Karpas-422 (cell line): ENCODE measurements around the gene CRY1. TPM values are rescaled to one million over a fixed set of nuclear protein-coding genes. Genes with fewer than 3 reads are reported as not detected.
"Not testable (repeated sequence)": the region's sequence is repeated elsewhere in the genome, so short reads cannot be mapped to it uniquely, and the experiment has no call there.

Experiments
- DNase-seq: peaks from one replicate; pipeline ENCODE4 v3.0.0-alpha.2; 2015
- H2AFZ ChIP-seq: fragments of 200-600 bp; sonication (generic); 2 replicates; pipeline ENCODE4 v1.6.1; 2014; ENCODE audit warnings: antibody characterized with exemption, low read length, mixed read lengths
- H3K27ac ChIP-seq: fragments of 200-600 bp; sonication (generic); 2 replicates; pipeline ENCODE4 v1.5.1; 2014; ENCODE audit warnings: mild to moderate bottlenecking, low read length, moderate library complexity
- H3K27me3 ChIP-seq: fragments of 200-600 bp; sonication (generic); 2 replicates; pipeline ENCODE4 v1.6.1; 2014; ENCODE audit warnings: low read length, mixed read lengths
- H3K36me3 ChIP-seq: fragments of 200-600 bp; sonication (generic); 2 replicates; pipeline ENCODE4 v1.6.1; 2014; ENCODE audit warnings: low read length, mixed read lengths; ENCODE audit not compliant: insufficient read depth
- H3K4me1 ChIP-seq: fragments of 200-600 bp; sonication (generic); 2 replicates; pipeline ENCODE4 v1.6.1; 2014; ENCODE audit warnings: mild to moderate bottlenecking, low read length, mixed read lengths
- H3K4me2 ChIP-seq: fragments of 200-600 bp; sonication (generic); 2 replicates; pipeline ENCODE4 v1.6.1; 2014; ENCODE audit warnings: low read length, low read depth, mild to moderate bottlenecking; ENCODE audit not compliant: poor library complexity, severe bottlenecking
- H3K4me3 ChIP-seq: fragments of 200-600 bp; sonication (generic); 2 replicates; pipeline ENCODE4 v1.5.1; 2014; ENCODE audit warnings: mild to moderate bottlenecking, antibody characterized with exemption, low read length, mixed read lengths
- H3K79me2 ChIP-seq: fragments of 200-600 bp; sonication (generic); 2 replicates; pipeline ENCODE4 v1.6.1; 2014; ENCODE audit warnings: mild to moderate bottlenecking, low read length, mixed read lengths
- H3K9ac ChIP-seq: fragments of 200-600 bp; sonication (generic); 2 replicates; pipeline ENCODE4 v1.6.0; 2014; ENCODE audit warnings: low read length
- H3K9me2 ChIP-seq: fragments of 200-600 bp; sonication (generic), shearing (Covaris generic); replicated peaks from 2 replicates; pipeline ENCODE4 v1.6.0; 2014; ENCODE audit warnings: mild to moderate bottlenecking, low read length, moderate library complexity; ENCODE audit not compliant: insufficient read depth
- H3K9me3 ChIP-seq: fragments of 300-700, 200-600 bp; sonication (generic); 2 replicates; pipeline ENCODE4 v1.6.1; 2014; ENCODE audit warnings: low read length, mixed read lengths
- H4K20me1 ChIP-seq: fragments of 200-600 bp; sonication (generic); 2 replicates; pipeline ENCODE4 v1.6.1; 2014; ENCODE audit warnings: mild to moderate bottlenecking, antibody characterized with exemption, low read length, low read depth; ENCODE audit not compliant: insufficient read depth
- total RNA-seq: library from RNA; depleted of rRNA; stranded (reverse); fragments of >200 nt; shearing (Covaris generic); gene quantifications from 2 replicates; pipeline ENCODE4 v1.2.3, GENCODE V29; 2014; ENCODE audit warnings: low replicate concordance

Gene CRY1
- total RNA-seq, 1 experiment from 2014 or later, result not detected

DNA sequence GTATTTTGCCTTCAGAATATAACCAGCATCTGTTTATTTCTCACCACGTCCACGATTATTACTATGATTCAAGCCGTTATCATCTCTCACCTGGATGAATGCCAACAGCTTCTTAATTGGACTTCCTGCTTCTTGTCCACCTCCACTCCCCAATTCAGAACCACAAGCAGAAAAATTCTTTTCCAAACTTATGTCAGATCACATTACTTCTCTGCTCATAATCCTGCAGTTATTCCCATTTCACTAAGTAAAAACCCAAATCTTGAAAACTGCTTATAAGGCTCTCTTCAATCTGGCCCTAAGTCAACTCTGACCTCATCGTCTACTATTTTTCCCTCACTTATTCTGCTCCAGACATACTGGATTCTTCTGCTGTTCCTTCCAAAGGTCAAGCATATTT lies 2.0 kb downstream of the CRY1 start:
- H3K4me2 ChIP-seq, result no peak overlapping the region
- no peaks in the 10 kb centered on the region for H3K79me2 ChIP-seq
- H3K4me1 ChIP-seq, result no peaks in the 10 kb centered on the region
- no peak overlapping the region for H3K4me3 ChIP-seq
- no peak overlapping the region for H3K27ac ChIP-seq
- no peak for DNase-seq
- no peaks in the 10 kb centered on the region; the same call in 1 of the 2 replicates for H3K9me2 ChIP-seq
- no peak overlapping the region for H3K9ac ChIP-seq
- no peaks in the 10 kb centered on the region for H3K36me3 ChIP-seq
- no peaks in the 10 kb centered on the region for H4K20me1 ChIP-seq
- H2AFZ ChIP-seq, result no peak overlapping the region
- 0 out of 2 replicates have a peak, but pooled peaks cover 3% of the 10 kb centered on the region for H3K9me3 ChIP-seq
- H3K27me3 ChIP-seq, result no peaks in the 10 kb centered on the region; the same call in 1 of the 2 replicates

GRCh38 chr12:107090711-107091110 lies 2.6 kb downstream of the CRY1 start:
- Histone ChIP-seq H3K9me3 (0 out of 2 replicates have a peak, but pooled peaks cover 3% of the 10 kb centered on the region), H3K9me2 (no peaks in the 10 kb centered on the region; the same call in 1 of the 2 replicates), H3K4me1 (no peaks in the 10 kb centered on the region), H4K20me1 (no peaks in the 10 kb centered on the region), H3K4me2 (no peak overlapping the region), H3K9ac (no peak overlapping the region), H3K27me3 (no peaks in the 10 kb centered on the region; the same call in 1 of the 2 replicates), H2AFZ (no peak overlapping the region), H3K79me2 (no peaks in the 10 kb centered on the region), H3K27ac (no peak overlapping the region), H3K4me3 (no peak overlapping the region), H3K36me3 (no peaks in the 10 kb centered on the region)
- DNase-seq, result no peak

DNA sequence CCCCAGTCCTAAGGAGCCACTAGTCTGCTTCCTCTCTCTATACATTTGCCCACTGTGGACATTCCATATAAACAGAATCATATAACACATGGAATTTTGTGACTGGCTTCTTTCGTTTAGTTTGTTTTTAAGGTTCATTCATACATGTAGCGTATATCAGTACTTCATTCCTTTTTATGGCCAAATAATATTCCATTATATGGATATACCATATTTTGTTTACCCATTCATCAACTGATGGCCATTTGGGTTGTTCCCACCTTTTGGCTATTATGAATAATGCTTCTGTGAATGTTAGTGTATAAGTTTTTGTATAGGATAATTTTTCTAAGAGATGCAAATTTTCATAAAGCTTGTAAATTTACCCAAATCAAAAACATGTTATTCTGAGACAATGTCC lies 4.4 kb downstream of the CRY1 start:
- Histone ChIP-seq H3K9me3 (0 out of 2 replicates have a peak, but pooled peaks cover 3% of the 10 kb centered on the region), H4K20me1 (no peaks in the 10 kb centered on the region), H3K4me2 (no peak overlapping the region), H3K9me2 (no peaks in the 10 kb centered on the region; the same call in 1 of the 2 replicates), H3K4me1 (no peaks in the 10 kb centered on the region), H3K27me3 (no peaks in the 10 kb centered on the region), H3K36me3 (no peaks in the 10 kb centered on the region), H3K27ac (no peak overlapping the region), H2AFZ (no peak overlapping the region), H3K9ac (no peak overlapping the region), H3K79me2 (no peaks in the 10 kb centered on the region), H3K4me3 (no peak overlapping the region)
- no peak for DNase-seq

- Histone ChIP-seq H3K9me3 (0 out of 2 replicates have a peak, but pooled peaks cover 3% of the 10 kb centered on the region), H3K27ac (no peak overlapping the region), H3K4me1 (no peaks in the 10 kb centered on the region), H4K20me1 (no peaks in the 10 kb centered on the region), H3K27me3 (no peaks in the 10 kb centered on the region), H2AFZ (no peak overlapping the region), H3K4me3 (no peak overlapping the region), H3K9me2 (no peaks in the 10 kb centered on the region; the same call in 1 of the 2 replicates), H3K79me2 (no peaks in the 10 kb centered on the region), H3K4me2 (no peak overlapping the region), H3K9ac (no peak overlapping the region), H3K36me3 (no peaks in the 10 kb centered on the region)
- no peak for DNase-seq
Measured at GRCh38 chr12:107086314-107086713, 7.0 kb downstream of the CRY1 start.

DNA sequence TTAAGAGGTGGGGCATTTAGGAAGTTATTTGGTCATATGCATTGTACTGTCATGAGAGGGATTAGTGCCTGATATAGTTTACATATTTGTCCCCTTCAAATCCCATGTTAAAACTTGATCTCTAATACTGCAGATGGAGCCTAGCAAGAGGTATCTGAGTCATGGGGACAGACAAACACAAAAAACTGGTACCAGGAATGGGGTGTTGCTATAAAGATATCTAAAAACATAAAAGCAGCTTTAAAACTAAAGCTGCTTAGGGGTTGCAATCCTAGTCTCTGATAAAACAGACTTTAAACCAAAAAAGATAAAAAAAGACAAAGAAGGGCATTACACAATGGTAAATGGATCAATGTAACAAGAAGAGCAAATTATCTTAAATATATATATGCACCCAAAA lies 11.6 kb downstream of the CRY1 start:
- no peaks in the 10 kb centered on the region for H3K9me3 ChIP-seq
- no peak overlapping the region for H3K4me3 ChIP-seq
- H3K9me2 ChIP-seq, result no peaks in the 10 kb centered on the region
- no peak overlapping the region for H3K27ac ChIP-seq
- no peaks in the 10 kb centered on the region for H4K20me1 ChIP-seq
- no peak for DNase-seq
- no peaks in the 10 kb centered on the region for H3K79me2 ChIP-seq
- no peaks in the 10 kb centered on the region for H3K4me1 ChIP-seq
- no peak overlapping the region for H3K9ac ChIP-seq
- H3K36me3 ChIP-seq, result no peaks in the 10 kb centered on the region
- H3K27me3 ChIP-seq, result no peaks in the 10 kb centered on the region
- H2AFZ ChIP-seq, result no peak overlapping the region
- H3K4me2 ChIP-seq, result no peak overlapping the region

- Histone ChIP-seq H3K27ac (no peak overlapping the region), H3K4me2 (no peak overlapping the region), H3K9ac (no peak overlapping the region), H3K4me3 (no peak overlapping the region), H3K36me3 (no peaks in the 10 kb centered on the region), H3K9me3 (no peaks in the 10 kb centered on the region), H3K9me2 (no peaks in the 10 kb centered on the region), H3K79me2 (no peaks in the 10 kb centered on the region), H3K27me3 (no peaks in the 10 kb centered on the region), H3K4me1 (no peaks in the 10 kb centered on the region), H2AFZ (no peak overlapping the region), H4K20me1 (no peaks in the 10 kb centered on the region)
- DNase-seq, result no peak
Measured at GRCh38 chr12:107080299-107080698, 13.1 kb downstream of the CRY1 start.

- H3K36me3 ChIP-seq, result no peaks in the 10 kb centered on the region
- no peaks in the 10 kb centered on the region for H3K9me3 ChIP-seq
- peak; percentile 70 for DNase-seq
- no peaks in the 10 kb centered on the region for H3K9me2 ChIP-seq
- H3K79me2 ChIP-seq, result no peaks in the 10 kb centered on the region
- no peaks in the 10 kb centered on the region for H4K20me1 ChIP-seq
- no peak overlapping the region for H3K4me2 ChIP-seq
- H3K4me3 ChIP-seq, result no peak overlapping the region
- no peak overlapping the region for H3K9ac ChIP-seq
- H3K27me3 ChIP-seq, result no peaks in the 10 kb centered on the region
- H3K27ac ChIP-seq, result no peak overlapping the region
- no peak overlapping the region for H2AFZ ChIP-seq
- H3K4me1 ChIP-seq, result no peaks in the 10 kb centered on the region
Measured at GRCh38 chr12:107079172-107080011, 14.0 kb downstream of the CRY1 start.

- H3K27me3 ChIP-seq, H3K4me3 ChIP-seq, H3K9ac ChIP-seq, H3K27ac ChIP-seq, DNase-seq, H3K4me2 ChIP-seq, H3K9me2 ChIP-seq, H3K36me3 ChIP-seq, H3K9me3 ChIP-seq, H4K20me1 ChIP-seq, H2AFZ ChIP-seq, H3K4me1 ChIP-seq, H3K79me2 ChIP-seq: not testable (repeated sequence)
Measured at GRCh38 chr12:107073266-107073665, 20.1 kb downstream of the CRY1 start.
